Measurements from ENCODE around the gene GPR37.
A peak's percentile ranks its signal among the peaks of the same experiment; 100 is the strongest.

Gene GPR37, protein sequence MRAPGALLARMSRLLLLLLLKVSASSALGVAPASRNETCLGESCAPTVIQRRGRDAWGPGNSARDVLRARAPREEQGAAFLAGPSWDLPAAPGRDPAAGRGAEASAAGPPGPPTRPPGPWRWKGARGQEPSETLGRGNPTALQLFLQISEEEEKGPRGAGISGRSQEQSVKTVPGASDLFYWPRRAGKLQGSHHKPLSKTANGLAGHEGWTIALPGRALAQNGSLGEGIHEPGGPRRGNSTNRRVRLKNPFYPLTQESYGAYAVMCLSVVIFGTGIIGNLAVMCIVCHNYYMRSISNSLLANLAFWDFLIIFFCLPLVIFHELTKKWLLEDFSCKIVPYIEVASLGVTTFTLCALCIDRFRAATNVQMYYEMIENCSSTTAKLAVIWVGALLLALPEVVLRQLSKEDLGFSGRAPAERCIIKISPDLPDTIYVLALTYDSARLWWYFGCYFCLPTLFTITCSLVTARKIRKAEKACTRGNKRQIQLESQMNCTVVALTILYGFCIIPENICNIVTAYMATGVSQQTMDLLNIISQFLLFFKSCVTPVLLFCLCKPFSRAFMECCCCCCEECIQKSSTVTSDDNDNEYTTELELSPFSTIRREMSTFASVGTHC

DNA sequence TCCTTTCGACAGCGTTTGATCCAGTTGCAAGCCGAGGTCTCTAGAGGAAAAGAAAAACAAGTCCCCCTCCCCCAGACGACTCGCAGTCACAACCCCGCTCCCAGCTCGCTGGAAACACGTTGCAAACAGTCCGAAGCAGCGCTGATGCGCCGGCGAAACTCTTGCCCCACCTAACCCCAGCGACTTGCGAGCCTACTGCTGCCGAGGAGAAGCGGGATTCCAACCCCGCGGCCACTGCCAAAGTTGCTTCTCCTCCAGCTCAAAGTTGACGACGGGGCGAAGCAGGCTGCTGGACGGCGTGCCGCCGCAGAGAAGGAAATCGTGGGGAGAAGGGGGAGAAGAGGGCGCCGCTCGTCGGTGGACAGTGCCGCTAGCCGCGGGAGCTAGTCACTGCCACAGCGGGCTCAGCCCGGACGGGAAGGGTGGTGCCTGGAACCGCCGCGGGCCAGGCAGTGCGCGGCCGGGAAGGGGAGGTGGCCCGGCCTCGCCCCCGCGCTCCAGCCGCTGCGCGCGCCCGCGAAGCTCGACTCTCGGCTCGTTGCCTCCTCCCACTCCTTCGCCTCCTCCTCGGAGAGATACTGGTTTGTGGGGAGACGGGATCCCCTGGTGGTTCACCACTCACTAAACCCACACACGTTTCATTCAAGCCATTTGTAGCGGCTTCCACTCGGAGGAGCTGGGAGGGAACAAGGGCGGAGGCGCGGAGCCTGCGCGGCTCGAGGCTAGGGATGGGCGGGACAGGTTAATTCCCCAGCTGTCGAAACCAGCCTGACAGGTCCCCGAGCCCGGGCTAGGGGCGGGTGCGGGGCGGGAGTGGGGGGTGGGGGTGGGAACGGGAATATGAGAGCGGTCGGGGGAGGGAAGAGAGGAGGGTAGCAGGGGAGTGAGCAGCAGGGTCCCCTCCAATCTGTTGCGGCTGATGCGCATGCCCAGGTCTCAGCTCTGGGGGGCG, at the start of gene GPR37:
TSS of gene GPR37 (minus strand) at position 392 of the 952 bp plus-strand sequence. CDS start 816 bp downstream, outside the sequence.
- peak; percentile 69 for DNase-seq

DNA sequence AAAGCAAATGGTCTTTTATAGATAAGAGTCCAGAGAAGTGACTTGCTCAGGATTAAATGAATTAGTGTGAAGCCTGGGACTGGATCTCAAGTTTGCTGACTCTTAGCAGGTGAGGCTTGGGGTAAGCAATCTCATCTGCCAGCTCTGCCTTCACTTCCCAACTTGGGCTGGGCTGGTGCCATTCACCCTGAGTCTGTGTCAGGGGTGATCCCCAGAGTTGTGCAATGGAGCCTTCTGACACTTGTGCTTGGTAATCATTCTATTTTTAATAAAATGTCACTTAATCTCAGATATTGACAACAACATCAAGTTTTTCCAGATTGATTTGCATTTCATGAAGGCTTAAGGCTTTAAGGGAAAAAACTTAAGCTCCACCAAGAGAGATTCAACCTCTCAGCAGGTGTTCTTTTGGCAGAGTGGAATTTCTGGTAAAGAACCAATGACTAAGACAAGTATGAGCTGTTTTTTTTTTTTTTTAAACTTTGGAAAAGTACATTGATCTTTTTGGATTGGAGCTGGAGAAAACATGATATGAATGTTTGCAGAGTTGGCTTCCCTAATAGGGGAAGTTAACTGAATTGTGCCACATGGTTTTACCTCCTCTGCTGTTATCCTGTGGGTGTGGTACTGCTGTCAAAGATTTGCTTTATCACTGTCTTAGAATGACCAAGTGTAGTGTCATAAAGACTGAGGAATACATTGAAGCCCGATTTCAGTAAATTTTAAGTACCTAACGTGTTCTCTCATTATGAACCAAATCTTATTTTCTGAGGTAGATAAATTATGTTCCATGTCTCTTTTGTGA, 48.6 kb upstream of the GPR37 start:
- DNase-seq = no peak

DNA sequence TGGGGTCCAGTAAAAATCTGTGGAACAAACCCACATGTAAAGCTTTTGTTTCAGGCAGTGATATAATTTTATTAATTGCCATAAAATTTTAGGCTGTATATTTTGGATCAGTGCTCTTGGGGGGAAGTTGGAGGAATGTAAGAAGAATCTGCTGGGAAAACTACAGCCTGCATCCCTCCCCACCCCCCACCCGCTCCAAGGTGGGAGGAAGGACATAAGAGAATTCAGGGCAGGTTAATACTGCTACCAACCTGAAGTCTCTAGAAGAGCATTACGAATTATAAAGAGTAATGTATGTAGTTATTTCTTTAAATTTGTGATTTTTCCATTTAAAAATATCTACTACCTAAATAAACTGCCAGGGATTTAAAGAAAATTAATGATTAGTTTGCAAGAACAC, 47.2 kb upstream of the GPR37 start:
- no peak for DNase-seq

DNA sequence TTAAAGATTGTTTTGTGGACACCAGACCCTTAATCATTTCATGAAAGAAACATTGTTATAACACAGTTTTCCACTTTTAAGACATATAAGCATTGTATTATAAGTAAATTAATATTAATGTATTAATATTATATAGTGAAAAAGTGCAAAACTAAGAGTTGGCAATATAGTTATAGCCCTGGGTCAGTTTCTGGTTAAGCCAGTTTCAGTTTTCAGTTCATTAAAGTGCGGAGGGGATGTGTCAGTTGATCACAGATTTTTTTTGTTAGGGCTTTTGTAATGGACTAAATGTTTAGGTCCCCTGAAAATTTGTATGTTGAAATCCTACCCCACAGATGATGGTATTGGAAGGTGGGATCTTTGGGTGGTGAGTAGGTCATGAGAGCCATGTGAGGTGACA, 45.7 kb upstream of the GPR37 start:
- DNase-seq = no peak

DNA sequence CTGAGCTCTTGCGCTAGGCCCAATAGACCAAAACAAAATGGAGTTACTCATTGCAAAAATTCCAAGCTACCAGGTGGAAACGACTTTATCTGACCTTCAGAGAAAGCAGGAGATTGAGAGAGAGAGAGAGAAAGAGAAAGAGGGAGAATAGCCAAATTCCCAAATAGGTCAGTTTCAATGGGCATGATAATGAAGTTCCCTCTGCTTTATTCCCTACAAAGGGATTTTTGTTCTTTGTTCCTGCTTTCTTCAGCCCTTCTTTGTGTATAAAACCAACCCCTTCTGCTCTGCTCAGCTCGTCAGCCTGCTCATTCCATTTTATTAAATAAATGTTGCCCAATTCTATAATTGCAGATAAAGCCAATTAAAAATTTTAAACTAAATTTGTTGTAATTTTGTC, 45.0 kb upstream of the GPR37 start:
- no peak for DNase-seq

DNA sequence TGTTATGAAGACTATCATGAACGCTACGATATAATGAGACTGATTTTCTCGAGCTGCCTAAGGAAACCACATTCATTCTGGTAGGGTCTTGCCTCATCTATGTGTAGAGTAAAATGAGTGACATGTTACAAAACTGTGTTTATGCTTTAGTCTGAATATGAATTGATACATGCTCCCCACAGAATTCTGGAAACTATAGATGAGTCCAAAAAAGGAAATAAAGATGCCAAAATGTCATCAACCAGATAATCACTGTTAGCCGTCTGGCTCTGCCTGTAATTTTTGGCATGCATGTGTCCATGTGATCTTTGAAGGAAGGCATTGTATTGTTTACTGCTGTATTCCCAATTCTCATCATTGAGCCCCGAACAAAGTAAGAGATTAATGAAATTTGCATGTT, 42.6 kb upstream of the GPR37 start:
- no peak for DNase-seq

DNA sequence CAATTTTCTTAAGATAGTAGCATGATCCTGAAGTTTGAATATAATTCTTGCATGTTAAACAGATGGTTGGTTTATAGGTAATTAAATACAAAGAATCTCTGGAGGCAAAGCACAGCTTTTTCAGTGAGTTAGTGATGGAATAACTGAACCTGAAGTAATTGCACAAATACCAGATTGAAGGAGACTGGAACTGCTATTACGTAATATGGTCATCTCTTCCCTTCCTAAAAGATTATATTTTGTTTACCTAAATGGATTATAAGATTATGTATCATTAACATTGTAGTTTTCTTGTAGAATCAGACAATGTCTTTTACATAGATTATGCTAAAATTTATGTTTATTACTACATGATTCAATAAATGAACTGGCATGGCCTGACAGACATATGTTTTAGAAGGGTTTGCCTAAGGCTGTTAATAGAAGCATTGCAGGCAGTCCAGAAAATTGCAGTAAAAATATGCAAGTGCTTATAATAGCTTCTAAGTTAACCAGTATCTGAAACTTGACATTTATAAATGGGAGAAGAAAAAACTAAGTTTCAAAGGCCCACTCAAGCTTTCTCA, 35.8 kb upstream of the GPR37 start:
- DNase-seq = no peak

DNA sequence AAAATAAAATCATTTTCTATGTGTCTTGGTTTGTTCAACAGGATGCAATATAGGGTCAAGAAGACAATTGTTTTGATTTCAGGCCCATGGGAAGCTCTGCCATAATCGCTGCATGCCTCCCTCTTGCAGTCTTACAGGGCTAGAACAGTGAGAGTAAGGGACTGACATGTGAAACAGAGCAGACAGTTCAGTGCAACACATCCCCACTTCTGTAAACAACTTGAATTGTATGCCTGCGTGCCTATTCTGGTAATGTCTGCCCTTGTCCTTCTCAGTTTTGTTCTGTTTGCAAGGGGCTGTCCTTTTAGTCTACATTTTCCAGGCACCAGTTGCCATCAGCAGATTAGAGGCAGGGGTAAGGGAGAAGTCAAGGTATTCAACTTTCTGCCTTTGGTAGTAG, 34.8 kb upstream of the GPR37 start:
- DNase-seq = no peak

DNA sequence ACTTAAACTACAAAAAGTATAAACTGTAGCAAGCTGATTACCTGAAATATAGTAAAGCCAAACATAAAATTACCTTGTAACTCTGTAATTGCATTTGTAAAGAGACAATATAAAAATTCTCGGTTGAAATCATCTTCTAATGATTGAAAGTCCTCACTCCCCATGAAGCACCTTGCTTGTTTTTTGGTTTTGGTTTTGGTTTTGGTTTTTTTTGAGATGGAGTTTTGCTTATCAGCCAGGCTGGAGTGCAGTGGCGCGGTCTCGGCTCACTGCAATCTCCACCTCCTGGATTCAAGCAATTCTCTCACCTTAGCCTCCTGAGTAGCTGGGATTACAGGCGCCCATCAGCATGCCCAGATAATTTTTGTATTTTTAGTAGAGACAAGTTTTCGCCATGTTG, 33.9 kb upstream of the GPR37 start:
- no peak for DNase-seq

DNA sequence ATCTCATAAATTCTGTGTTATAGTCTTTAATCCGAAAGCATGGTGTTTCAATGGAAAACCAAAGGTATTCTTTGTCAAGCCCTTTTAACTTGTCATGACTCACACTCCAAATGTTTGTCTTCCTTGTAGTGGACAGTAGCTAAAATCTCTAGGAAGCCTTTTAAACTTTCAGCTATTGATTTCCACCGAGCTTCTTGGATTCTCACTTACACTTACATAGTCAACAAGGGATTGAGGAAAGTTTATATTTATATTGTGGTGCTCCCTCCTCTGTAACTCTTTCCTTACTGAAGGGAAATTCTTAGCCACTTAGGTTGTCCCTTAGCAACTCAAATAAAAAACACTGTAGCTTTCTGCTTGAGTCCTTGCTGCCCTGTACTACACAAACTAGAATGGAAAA, 31.2 kb upstream of the GPR37 start:
- DNase-seq = no peak

DNA sequence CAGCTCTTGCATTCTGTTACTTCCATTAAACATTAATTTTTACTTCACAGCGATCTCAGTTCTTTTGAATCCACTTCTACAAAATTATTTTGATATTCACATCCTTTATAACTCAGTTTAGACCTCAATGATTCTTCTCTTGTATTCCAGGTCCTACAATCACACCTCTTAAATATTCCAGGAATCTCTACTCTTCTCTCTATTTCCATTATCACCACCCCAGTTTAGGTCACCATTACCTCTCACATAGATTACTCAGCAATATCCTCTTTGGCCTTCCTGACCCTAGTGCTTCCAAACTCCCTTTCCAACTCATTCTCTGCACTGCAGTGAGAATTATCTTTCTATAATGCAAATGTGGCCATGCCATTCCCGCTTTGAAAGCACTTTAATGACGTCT, 27.1 kb upstream of the GPR37 start:
- no peak for DNase-seq

DNA sequence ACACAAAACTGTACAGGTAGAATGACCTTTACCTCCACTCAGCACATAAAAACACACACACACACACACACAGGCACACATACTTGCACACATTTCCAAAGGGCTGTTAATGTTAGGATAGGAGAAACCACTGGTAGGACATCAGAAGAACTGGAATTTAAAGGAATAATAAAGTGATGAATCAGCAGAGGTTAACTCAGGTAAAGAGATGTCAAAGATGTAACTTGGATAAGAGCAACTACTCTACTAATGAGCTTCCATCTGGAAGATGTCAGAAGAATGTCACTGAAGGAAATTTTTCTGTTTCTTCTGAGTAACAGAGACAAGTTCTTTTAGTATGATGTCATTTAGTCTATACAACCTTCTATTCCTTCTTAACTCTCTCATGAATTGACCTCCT, 26.4 kb upstream of the GPR37 start:
- DNase-seq = no peak

DNA sequence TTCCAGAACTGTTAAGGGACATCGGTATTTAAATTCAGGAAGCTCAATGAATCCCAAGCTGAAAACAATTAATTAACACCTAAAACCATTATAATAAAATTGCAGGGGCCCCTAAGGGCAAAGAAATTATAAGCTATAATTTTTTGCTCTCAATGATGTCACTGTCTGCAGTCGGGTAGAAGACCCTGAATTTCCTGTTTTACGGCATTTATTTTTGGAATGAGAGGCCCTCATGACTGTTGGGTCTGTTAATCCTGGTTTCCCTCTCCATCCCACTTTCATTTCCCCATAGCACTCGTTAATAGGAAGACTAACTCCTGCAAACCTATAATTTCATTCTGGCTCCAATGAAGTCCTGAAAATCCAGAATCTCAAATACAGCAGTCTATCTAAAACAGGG, 25.8 kb upstream of the GPR37 start:
- no peak for DNase-seq

DNA sequence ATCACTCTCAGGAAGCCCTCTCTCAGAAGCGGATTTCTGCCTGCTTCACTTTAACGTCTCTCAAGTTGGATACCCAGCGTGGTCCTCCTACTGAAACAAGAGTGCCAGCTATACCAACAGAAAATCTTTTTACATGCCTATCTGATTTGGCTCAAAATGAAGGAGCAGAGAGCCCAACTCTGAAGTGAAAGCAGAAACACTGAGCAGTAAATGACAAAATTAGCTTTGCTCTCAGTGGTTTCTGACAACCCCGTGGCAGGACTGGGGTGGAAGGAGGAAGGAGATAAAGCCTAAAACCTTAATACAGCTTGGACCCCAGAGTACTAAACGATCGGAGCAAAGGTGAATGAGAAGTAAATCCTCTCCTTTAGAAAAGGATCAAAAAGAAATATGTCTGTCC, 25.1 kb upstream of the GPR37 start:
- DNase-seq = no peak

DNA sequence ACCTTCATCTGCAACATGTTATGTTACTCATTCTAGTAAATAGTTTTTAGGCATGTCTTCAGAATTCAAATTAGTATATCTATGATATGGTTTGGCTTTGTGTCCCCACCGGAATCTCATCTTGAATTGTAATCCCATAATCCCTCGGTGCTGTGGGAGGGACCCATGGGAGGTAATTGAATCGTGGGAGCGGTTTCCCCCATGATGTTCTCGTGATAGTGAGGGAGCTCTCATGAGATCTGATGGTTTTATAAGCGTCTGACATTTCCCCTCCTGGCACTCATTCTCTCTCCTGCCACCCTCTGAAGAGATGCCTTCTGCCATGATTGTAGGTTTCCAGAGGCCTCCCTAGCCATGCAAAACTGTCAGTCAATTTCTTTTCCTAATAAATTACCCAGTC, 20.4 kb upstream of the GPR37 start:
- DNase-seq = no peak

DNA sequence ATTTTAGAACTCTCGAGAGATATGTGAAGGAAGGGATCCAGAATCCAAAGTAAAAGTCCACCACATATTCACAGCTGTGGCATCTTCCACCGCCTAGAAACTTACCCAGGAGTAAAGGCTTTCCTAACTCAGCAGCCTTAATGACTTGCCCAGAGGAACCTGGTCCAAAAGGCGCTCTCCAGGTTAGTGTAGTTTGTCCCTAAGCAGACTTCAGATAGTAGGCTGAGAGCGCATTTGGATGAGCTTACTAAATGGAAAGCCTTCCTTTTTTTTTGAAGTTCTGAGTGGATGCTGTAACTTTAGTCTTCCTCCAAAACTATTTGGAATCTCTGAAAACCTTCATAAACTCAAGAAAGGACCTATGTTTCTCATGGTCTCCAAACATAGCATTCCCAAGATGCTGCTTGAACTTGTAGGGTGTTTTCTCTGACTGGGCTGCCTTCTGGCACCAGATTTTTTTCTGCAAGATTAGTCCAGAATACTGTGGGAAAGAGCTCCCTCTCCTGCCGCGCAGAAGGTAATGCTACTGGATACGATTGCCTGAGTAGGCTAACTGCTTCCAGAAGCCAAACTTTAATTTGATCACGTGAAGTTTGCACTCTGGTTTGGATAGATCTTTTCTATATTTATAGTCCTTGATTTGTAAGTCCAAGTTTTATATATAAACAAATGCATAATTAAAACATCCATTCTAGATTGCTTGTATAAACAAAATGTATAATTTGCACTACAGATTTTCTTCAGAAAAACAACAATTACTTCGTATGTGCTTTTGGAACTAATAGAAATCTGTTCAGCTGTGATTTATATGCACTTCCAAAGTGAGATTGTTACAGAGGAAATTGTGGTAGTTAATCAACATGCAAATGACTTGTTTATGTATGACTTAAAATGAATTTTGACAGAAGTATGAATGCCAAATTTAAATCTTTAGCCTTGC, 19.6 kb upstream of the GPR37 start:
- no peak for DNase-seq

DNA sequence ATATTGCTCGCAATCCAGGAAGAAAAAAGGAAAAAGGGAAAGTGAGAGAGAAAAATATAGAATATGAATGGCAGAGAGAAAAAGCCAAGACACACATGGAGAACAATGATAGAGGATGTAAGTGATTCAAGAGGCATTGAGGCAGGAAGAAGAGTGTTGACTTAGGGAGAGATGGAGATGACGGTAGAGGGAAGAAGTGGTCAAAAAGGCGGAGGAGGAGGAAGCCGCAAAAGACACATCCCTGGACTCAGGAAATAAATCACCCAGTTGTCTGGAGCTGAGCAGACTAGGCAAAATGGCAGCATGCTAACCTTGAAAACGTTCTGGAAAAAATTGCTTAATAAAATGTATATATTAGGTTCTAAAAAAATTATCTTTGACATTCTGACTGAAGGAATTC, 17.7 kb upstream of the GPR37 start:
- DNase-seq = no peak

DNA sequence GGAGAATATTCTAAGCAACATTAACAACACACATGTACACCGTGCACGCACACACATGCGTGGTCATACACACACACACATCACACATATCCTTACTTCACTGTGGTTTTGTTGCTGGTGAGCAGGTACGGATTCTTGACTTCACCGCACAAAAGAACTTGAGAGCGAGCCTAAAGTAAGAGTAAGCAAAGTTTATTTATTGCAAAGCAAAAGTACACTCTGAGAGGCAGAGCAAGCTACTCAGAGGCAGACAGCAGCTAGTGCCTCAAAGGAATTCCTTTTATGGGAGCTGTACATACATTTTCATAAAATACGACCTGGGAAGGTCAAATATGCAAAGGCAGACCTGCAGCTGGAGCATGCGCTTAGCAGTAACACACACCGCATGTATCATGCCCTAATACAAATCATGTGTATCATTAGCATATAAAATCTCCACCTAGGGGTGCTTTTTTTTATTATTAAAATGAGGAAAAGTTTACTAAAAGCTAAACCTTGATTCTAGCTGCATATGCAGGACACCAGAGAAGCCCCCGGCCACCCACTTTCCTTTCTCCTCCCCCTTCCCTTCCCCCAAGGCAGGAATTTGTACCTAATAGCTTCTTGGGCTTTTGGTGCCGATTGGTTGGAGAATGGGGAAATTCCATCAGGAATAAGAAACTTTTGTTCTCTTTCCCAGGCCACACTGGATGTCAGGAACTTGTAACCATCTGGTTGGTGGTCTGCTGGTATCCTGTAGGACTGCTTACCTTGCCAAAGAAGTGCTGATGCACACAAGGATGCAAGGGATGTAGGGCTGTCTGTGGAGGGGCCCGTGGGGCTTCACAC, 16.5 kb upstream of the GPR37 start:
- DNase-seq = no peak

DNA sequence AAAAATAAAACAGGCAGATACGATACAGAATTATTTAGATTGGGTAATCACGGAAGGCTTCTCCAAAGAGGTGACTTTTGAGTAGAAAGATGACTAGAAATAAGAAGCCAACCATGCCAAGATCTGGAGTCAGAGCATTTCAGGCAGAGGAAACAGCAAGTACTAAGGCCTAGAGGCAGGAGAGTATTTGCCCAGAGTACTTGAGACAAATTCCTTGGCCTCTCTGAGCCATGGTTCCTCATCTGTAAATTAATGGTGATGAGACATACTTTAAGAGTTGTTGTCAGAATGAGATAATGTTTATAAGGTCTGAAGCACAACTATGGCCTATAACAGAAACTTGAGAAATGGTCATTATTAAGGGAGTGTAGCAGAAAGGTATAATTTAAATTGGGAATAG, 15.8 kb upstream of the GPR37 start:
- no peak for DNase-seq

DNA sequence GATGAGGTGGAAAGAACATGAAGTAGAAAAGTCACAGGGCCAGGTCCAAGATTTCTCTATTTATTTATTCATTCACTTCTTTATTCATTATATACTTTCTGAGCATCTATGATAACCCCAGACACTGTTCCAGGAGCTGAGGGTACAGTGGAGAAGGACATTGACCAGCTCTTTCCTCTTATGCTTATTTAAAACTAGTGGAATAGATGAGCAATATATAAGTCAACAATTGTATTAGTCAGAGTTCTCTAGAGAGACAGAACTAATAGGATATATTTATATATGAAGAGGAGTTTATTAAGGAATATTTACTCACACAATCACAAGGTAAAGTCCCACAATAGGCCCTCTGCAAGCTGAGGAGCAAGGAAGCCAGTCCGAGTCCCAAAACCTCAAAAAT, 15.0 kb upstream of the GPR37 start:
- no peak for DNase-seq
